Activated CD4-positive, alpha-beta T cell treated with anti-CD3 and anti-CD28 coated beads for 4 hours (primary cell): ENCODE data around the gene ECI1.

Experiments
- DNase-seq, 2 donors: peaks; one replicate each; pipeline ENCODE4 v3.0.0-alpha.2; 2020

The ECI1 gene

GRCh38 chr16:2251296-2252111 is at the start of gene ECI1:
TSS of gene ECI1 (minus strand) at chr16:2251587. CDS start at chr16:2251566, 21 bp downstream.
- DNase-seq, result peak; percentile 71 to 76

- DNase-seq, result no peak
Observed at GRCh38 chr16:2299915-2300192, 48.5 kb upstream of the ECI1 start.

GRCh38 chr16:2299121-2299914 is 47.9 kb upstream of the ECI1 start:
- DNase-seq, result no peak

- DNase-seq, result no peak
Observed at GRCh38 chr16:2298621-2299020, 47.2 kb upstream of the ECI1 start.

- no peak for DNase-seq
Observed at GRCh38 chr16:2297506-2297860, 46.1 kb upstream of the ECI1 start.

- no peak for DNase-seq
Observed at GRCh38 chr16:2296661-2297505, 45.5 kb upstream of the ECI1 start.

GRCh38 chr16:2295056-2295798 is 43.8 kb upstream of the ECI1 start:
- DNase-seq, result no peak

- DNase-seq, result no peak
Observed at GRCh38 chr16:2292221-2292620, 40.8 kb upstream of the ECI1 start.

- no peak for DNase-seq
Observed at GRCh38 chr16:2289282-2289681, 37.9 kb upstream of the ECI1 start.

GRCh38 chr16:2288726-2289125 is 37.3 kb upstream of the ECI1 start:
- no peak for DNase-seq

GRCh38 chr16:2287916-2288547 is 36.6 kb upstream of the ECI1 start:
- DNase-seq, result no peak

GRCh38 chr16:2286550-2286949 is 35.2 kb upstream of the ECI1 start:
- DNase-seq, result no peak

GRCh38 chr16:2285731-2286191 is 34.4 kb upstream of the ECI1 start:
- no peak for DNase-seq

- DNase-seq, result no peak
Observed at GRCh38 chr16:2284797-2285576, 33.6 kb upstream of the ECI1 start.

- no peak for DNase-seq
Observed at GRCh38 chr16:2284001-2284770, 32.8 kb upstream of the ECI1 start.

GRCh38 chr16:2282866-2283555 is 31.6 kb upstream of the ECI1 start:
- no peak for DNase-seq

- no peak for DNase-seq
Observed at GRCh38 chr16:2282262-2282661, 30.9 kb upstream of the ECI1 start.

GRCh38 chr16:2280981-2281542 is 29.7 kb upstream of the ECI1 start:
- no peak for DNase-seq

GRCh38 chr16:2280461-2280860 is 29.1 kb upstream of the ECI1 start:
- DNase-seq, result no peak
